NCI-H2171 treated with DMSO at 0.1 percent for 48 hours (cell line): ENCODE data around the gene SETBP1.

ENCODE experiments used
- DNase-seq: peaks from one replicate; lab custom pipeline; 2025; lab: John Stamatoyannopoulos, UW

The SETBP1 gene

DNA sequence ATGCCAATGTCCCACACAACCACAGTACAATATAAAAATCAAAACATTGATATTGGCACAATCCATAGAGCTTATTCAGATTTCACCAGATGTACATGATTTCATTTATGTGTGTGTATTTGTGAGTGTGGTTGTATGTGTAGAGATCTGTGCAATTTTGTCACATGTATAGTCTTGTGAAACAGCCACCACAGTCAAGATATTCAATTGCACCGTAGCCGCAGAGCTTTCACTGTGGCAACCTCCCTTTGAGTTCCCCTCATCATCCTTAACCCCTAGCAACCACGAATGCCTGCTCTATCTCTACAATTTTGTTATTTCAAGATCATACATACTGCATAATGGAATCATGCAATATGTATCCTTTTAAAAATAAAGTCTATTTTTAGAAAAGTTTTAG, 391.3 kb downstream of the SETBP1 start:
- DNase-seq = no peak

DNA sequence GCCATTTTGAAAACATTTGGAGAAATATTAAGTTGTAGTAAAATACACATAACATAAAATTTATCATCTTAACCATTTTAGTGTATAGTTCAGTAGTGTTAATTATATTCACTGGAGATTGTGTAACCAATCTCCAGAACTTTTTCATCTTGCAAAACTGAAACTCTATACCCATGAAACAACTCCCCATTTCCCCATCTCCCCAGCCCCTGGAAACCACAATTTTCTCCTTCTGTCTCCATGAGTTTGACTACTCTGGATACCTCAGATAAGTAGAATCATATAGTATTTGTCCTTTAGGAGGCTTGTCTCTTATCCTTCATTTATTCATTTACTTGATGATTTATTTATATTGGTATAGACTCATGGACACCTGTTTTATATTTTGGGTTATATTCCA, 392.9 kb downstream of the SETBP1 start:
- DNase-seq = no peak

DNA sequence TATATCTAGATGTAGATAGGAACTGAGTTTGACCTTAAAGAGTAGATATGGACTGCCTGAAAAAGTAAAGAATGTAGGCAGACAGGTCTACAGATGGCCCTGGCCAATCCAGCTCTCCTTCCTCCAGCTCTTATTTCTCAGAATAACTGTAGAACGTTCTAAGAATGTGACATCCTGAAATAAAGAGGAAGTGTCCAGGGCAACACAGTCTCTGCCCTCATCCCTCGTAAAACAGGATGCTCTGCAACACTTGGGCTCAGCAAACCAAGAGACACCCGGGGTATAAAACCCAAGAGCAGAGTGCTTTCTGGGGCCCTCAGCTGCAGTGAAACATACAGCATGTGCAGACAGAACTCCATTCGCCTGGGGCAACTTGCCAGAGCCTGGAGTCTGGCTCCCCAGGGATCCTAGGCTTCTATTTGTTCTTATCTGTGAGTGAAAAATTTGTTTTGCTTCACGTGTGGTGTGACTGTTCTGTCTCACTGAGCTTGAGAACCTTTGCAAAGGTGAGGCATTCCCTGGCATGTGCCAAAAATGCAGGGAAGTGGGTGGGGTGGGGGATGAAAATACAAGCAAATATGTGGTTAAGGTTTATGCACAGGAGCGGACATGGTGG, 401.0 kb downstream of the SETBP1 start:
- DNase-seq = peak; percentile 80

DNA sequence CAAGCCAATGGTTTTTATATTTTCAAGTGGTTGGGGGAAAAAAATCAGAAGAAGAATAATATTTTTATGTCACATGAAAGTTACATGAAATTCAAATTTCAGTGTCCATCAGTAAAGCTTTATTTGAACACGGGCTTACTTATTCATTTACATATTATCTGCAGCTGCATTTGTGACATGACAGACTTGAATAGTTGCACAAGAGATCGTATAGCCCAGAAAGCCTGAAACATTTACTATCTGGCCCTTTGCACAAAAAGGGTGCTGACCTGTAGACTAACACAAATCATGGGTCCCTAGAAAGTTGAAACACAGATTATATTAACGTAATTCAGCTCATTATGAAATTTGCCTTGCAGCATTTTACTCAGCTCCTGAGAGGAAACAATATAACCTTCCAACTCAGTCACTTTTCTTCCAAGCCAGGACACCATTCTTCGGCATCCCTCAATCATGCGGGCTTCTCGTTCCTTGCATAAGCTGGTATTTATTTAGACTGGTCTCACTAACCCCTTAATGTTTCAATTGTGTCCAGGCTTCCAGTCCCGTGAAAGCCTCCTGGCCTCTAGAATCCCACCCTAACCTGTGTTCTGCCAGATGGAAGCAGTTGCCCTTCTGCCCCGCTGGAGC, 402.7 kb downstream of the SETBP1 start:
- no peak for DNase-seq

DNA sequence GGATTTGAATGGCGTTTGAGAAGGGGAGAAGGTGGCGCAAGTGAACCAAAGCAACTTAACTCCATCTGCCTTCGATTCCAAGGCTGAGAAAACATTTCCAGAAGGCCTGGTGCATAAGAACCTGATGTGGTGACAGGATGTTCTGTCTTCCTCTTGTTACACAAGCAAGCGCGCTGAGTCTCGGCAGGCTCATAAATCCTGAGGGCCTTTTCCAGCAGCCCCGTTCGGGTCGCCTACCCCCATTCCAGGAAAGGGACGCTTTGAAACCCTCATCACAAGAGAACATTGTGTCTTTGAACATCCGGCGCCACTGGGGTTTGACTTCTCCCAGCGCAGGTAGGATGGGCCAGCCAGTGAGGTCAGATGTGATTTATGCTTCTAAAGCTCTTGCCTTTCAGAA, 403.5 kb downstream of the SETBP1 start:
- no peak for DNase-seq

DNA sequence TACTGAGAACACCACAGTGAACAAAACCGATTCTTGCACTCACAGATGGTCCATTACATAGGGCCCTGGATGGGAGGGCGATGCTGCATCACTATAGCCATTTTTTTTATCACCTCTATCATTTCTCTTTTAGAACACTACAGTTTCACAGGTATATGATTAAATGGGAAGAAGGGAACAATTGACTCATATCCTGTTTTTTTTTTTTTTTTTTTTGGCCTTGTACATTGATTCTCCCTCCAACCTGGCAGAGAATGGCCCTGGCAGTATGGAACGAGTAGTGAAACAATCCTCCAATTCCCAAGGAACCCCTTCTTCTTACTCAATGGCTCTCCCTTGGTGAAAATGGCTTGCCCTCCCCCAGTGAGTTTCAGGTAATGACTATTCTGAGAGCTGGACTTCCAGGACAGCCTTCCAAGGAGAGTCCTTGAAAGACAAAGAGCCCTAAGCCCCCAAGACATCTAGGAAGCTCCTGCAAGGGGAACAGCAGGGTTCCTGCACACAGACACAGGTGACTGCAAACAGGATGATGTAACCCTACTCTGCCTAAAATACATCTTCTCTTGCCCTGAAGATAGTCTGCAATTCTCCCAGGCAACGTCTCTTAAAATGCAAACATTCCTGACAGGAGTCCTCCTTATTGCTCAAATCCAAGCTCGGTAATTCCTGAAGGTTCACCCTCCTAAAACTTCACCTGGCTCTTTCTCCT, 405.4 kb downstream of the SETBP1 start:
- DNase-seq = no peak

DNA sequence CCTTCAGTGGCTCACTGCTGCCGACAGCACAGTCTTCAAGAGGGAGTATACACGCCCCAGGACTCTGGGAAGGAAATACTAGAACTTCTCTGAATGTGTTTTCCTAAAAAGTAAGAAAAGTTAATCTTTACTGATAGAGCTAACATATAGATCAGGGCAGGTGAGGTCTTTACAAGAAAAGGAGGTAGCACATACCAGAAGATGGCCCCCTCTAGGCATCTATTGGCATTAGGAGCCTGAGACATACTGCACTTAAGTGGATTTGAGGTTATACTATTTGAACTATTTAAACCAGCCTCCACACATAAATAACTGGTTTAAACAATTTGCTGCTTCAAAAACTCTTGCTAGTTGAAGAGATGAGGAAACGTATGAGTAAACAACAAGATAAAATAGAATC, 406.1 kb downstream of the SETBP1 start:
- DNase-seq = no peak

DNA sequence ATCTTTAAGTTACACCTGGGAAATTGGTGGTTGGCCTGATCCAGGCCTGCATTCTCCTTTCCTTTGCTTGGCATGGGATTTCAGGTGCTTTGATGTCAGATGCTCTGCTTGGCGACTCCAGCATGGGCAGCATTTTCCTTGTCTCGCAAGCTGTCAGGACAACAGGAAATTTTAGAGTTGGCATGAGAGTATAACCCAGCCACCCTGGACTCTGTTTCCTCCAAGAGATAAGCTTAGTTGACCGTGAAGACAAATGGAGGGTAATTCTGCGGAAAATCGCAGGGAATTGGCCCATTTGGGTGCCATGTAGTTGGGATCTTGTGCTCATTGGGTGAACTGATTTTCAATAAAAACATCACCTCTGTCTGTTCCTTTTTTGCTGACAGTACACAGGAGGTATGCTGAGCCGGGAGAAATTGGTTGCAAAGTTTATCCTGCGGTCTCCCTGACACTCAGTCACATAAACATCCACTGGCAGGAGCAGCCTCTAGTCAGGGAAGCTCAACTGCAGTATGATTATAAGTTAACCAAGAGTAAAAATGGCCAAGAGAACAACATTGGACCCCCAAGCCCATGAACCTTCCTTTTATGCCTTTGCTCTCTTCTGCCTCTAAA, 409.9 kb downstream of the SETBP1 start:
- DNase-seq = no peak

DNA sequence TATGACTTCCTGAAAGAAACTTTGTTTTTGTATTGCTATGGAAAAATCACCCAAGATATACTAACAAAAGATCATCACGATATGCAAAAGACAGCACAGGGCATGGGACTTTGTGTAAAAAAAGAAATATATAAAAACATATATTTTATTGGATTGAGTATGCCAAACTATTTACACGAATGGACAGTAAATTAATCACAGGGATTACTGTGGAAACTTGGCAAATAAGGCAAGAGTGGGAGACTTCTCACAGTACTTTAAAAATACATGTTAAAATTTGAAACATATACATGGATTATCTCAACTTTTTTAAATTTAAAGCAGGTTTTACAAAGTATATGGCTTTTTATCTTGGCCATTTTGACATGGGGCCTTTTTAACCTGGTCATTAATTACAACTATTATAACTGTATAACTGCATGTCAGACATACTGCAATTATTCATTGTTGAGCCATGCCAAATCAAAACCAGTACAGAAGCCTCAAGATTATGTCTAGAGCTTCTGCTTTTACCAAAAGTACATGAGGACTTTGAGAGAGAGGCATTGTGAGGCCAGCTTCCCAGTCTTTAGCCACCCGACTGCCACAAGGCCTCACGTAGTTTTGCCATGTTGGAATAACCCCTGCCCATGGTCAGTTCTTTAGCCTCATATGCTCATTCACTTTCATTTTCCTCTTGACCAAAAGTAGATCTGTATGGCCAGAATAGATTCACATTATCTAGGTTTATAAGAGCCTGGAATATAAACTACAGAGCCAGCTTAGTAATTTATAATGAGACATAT, 419.8 kb downstream of the SETBP1 start:
- DNase-seq = no peak

DNA sequence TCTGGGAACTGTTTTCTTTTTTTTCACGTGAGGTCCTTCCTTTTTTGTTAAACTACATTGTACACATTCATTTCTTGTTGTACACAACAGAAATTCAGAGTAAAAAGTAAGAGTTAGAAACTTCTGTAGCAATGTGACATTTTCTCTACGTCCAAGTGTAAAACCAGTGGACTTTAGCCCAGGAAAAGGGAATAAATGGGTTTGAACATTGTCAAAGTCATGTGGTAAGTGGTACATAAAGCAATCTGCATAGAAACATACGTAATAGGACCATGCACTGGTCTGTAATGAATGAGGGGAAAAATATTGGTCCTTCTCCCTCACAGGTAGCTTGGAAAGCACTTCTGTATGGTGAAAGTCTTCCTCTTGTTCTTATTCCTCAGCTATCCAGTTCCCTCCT, 421.4 kb downstream of the SETBP1 start:
- no peak for DNase-seq

DNA sequence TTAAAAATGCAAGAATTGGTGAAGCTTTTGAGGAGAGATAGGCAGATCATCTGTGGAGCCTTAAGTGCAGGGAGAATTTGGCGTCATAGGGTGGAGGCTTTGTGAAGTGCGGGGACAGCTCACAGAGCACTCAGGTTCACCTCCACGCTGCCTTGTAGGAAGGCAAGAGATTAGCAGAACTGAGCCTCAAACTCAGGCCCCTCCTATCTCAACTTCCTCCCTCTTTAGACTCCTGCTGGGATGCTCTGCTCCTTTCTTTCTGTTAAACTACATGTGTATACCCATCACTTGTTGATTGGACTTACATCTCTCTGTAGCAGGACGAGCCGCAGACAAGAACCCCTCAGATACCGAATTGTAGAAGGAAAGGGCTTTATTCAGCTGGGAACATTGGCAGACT, 422.2 kb downstream of the SETBP1 start:
- no peak for DNase-seq

DNA sequence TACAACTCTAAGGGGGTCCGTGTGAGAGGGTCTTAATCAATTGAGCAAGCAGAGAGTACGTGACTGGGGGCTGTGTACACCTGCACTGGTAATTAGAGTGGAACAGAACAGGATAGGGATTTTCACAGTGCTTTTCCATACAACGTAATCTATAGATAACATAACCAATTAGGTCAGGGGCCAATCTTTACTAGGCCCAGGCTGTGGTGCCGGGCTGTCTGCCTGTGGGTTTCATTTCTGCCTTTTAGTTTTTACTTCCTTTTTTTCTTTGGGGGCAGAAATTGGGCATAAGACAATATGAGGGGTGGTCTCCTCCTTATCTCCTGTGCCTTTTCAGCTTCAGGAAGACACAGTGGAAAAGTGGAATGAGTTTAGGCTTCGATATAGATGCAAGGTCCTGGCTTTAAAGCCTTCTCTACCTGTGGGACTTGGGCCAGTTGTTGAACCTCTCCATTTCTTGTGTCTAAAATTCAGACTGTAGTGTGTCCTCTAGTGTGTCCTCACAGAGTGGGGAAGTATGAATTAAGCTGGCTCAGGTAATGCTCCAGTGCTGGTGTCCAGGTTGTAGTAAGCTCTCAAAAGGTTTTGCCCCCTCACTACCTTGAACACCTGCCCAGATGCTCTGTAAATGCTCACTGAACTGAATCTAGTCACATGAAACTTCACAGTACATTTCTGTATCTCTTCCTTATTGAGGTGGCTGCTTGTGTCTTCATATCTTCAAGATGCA, 422.8 kb downstream of the SETBP1 start:
- no peak for DNase-seq

DNA sequence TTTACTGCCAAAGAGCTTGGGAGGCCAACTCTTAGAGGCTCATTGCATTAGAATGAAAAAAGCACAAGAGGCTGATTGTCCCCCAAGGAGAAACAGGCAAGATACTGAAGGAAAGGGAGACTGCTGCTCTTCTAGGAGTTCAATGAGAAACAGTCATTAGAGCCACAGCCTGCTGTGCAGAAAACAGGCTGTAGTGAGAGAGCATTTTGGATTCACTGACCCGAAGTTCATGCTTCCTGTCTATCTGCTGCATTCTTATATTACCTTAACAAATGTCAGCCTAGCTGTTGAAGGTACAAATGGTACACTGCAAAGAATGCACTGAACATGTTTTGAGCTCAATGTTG, 423.3 kb downstream of the SETBP1 start:
- no peak for DNase-seq

DNA sequence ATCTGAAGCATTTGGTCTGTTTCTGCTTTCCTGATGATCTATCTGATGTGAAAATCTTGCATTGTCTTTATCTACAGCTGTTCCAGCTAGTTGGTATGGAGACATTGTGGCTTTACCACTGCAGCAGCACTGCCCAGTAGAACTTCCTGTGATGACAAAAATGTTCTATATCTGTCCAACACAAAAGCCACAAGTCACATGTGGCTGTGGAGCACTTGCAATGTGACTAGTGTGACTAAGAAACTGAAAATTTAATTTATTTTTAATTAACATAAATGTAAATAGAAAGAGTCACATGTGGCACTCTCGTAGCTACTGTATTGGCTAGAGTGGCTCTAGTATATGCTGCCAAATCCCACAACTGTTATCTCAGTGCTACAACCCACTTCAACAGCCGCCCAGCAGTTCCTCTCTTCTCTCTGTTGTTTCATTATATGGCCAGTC, 425.7 kb downstream of the SETBP1 start:
- no peak for DNase-seq

DNA sequence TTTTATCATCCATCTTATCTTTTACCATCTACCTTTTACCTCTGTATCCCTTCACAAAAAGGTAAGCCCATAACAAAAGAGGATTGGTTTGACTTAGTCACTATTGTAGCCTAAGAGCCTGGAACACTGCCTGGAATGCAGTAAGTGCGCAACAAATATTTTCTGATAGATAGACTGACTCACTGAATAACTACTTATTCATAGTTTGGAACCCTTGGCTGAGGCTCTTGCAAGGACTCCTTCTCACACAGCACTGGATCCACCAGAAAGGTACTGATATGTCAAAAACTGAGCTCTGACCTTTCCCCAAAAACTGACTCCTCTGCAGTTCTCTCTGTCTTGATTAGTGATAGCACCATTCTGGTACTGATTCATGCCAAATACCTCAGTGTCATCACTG, 426.7 kb downstream of the SETBP1 start:
- DNase-seq = no peak

DNA sequence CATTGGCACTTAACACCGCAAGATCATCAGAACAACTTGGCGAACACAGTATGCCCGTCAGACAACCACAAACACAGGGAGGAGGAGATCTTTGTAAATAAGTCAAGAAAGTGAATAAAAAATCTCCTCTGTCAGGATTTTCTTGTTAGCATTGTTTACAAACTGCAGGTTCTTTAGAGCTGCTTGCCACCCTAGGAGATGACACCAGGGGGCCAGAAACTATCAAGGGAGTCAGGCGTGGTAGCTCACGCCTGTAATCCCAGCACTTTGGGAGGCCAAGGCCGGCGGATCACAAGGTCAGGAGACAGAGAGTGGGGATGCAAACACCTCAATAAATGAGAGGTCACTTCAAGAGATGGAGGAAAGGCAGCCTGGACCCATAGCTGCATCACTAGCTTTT, 428.1 kb downstream of the SETBP1 start:
- no peak for DNase-seq

DNA sequence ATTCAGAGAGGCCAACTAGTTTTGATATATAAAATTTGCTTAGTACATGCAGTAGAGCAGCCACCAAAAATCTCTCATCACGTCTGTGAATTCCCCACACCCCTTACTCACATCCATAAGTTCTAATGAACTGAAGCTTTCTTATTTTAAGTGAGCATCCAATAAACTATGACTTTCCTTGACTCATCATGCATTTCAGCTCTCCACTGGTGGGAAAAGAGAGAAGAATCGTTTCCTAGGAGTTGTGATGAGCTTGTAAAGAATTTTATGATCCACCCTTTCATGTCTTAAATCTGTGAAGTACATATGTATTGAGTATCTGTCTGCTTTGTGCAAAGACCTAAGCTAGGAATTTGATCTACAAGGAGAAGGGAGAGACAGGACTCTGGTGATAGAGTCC, 428.6 kb downstream of the SETBP1 start:
- no peak for DNase-seq

DNA sequence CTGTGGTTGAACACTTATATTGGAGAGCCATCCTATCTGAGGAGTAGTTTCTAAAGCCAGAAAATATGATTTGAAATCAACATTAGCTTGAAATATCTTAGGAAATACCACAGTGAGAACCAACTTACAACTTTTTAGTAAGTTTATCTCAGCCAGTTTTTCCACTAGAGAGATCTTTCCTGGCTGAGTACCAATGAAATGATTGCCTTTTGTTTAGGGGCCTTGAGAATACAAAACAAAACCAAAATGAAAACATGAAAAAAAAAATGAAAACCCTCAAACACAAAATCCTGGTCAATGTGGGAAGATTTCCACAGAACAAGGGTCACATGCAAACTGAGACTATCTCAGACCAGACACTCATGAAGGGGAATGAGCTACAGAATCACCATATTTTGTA, 429.0 kb downstream of the SETBP1 start:
- no peak for DNase-seq

DNA sequence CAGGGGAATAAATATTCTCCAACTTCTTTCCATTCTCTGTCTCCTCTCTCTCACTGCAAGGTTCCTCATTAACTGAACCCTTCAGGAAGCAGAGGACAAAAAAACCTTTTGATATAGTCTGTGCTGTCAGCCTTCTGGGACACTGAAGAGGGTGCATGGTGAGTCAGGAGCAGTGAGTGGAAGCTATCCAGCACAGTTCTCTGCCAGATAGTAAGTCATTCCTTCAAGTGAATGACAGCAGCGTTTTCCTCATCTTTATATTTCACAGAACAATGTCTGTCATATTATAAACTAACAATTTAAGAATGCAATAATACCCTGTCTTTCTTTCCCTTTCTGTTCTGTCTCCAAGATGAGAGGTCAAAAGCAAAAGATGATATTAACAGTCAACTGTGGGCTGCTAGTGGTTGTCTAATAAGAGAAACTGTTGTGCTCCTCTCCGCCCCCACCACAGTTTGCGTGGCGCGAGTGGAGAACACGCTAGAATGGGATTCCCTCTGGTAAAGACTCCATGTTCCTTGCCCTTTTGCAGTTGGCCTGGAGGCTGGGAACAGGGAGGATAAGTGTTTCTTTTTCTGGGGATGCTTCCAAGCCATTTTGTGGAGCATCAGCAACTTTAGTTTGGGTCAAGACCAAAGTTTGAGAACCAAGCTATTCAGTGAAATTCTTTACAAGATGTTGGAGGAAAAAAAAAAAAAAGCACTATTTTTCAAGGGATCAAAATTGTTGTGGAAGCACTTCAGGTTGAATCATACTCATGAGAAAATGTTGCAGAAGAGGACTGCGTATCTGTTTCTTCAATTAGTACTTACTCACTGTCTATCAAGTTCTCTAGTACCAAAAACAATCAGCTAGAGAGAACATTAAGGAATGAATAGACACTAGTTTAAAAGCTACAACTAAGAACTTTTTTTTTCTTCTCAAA, 430.2 kb downstream of the SETBP1 start:
- no peak for DNase-seq

DNA sequence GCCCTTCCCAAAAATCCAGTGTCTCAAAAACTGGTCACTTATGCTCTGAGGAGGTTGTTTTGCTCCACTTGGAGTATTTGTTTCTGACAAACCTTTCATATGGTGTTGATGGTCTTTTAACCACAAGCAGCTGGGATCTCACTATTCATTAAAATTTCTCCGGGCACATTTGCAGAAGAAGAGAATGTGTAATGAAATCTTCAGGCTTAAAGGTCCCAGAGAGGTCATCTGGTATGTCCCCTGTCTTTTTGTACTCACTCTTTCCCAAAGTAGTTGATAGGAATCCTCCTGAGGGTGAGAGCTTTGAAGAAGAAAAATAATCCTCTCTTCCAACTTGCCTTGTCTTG, 430.8 kb downstream of the SETBP1 start:
- no peak for DNase-seq

DNA sequence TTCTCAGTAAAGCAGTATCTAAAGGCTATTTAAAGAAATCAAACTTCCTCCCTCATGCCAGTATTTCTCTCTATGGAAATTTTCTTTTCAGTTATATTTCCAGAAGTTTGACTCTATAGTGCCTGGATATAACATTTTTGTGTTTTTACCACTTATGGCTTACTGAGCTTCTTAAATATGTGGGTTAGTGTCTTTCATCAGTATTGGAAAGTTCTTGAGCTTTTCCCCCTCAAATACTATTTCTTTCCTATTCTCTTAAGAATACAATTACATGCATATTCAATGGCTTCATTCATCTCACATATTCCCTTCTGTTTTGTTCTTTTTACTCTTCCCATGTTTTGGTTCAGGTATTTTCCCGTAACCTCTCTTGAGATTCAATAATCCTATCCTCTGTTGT, 432.0 kb downstream of the SETBP1 start:
- DNase-seq = no peak
